ENCODE measurements around the gene HOXB7. TPM values are rescaled to one million over a fixed set of nuclear protein-coding genes. Genes with fewer than 3 reads are reported as not detected.
A peak's percentile ranks its signal among the peaks of the same experiment; 100 is the strongest.

HOXB7 gene
- total and polyA plus RNA-seq, 2 experiments from 2014 or later = 11.1 to 18.9 TPM

- in situ Hi-C loops (cut with MboI) = no loop called here
- Histone ChIP-seq H3F3A (ENCODE audit: insufficient read depth) (peaks cover 21% of the 10 kb centered on the region; the same call in 1 of the 2 replicates), H3K4me1 (ENCODE audit: insufficient read depth) (peaks cover 27% of the 10 kb centered on the region), H3K27me3 (replicated peaks; ENCODE audit: insufficient read depth) (no peaks in the 10 kb centered on the region), H3K79me2 (ENCODE audit: insufficient read depth) (peaks cover 74% of the 10 kb centered on the region), H3K9ac (peak overlapping the region; percentile 77; the same call in 1 of the 2 replicates), H3K9me2 (ENCODE audit: insufficient read depth) (no peaks in the 10 kb centered on the region), H3K36me3 (ENCODE audit: low read depth) (no peaks in the 10 kb centered on the region), H3K27ac (0 out of 2 replicates have a peak overlapping the region, but pooled peaks have one; percentile 3), H4K20me1 (ENCODE audit: insufficient read depth) (no peaks in the 10 kb centered on the region), H3K9me3 (ENCODE audit: low read depth) (no peaks in the 10 kb centered on the region), H3K4me3 (peak overlapping the region; percentile 83), H3K4me2 (ENCODE audit: unreplicated experiment) (peak overlapping the region; percentile 84), H2AFZ (no peak overlapping the region)
- DNase-seq = no peak
- WGBS, 2 experiments (ENCODE audit: low coverage in 1 of 2, low lambda C conversion rate in 2 of 2, missing lambda C conversion rate in 2 of 2) = 80 to 83% methylated on average over 7 of the region's 7 CpGs
- TF ChIP-seq EZH2phosphoT487 (IDR thresholded peaks at IDR 0.05; ENCODE audit: insufficient read depth, low read depth) (no peak), EZH2 (IDR thresholded peaks at IDR 0.05; ENCODE audit: insufficient read depth, poor library complexity, severe bottlenecking) (no peak)
Observed at GRCh38 chr17:48579471-48579759, 31.4 kb downstream of the HOXB7 start.

DNA sequence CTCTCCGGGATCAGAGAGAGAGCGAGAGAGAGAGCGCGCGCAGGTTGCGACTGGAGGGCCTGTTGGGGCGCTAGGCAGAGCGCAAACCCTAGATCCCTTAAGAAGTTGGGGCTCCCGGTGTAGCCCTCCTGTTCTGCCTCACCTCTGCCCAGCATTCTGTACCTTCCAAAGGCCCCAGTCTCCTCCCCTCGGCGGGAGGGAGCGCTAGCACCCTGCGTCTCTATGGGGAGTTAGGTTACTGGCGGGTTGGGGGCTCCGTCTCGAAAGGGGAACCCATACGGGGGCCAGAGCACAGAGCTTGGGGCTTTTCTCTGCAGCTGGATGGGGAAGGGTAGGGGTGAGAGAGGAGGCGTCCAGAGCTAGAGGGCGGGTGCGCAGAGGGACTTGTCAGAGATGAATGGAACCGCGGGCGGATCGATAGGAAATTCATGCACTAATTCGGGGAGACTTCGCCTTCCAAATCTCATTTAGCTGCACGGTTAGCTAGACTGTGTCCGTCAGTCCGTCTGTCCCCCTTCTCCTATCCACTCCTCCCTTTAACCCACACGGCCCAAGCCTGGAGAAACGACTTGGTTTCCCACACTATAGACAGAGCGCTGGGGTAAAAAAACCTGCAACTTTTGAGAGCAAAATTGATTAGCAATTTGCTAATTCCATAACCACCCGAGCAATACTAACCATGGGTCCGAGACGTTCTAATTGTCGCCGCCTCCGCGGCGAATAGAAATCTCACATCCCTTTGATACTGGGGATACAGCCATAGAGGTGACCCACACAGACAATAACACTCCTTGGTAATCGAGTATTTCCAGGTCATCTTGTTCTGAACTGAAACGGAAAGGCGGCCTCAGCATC lies 32.0 kb downstream of the HOXB7 start:
- Histone ChIP-seq H4K20me1 (ENCODE audit: insufficient read depth) (no peaks in the 10 kb centered on the region), H3K9me3 (ENCODE audit: low read depth) (no peaks in the 10 kb centered on the region), H3K4me3 (peak overlapping the region; percentile 83), H3K4me2 (ENCODE audit: unreplicated experiment) (peak overlapping the region; percentile 84), H3K4me1 (ENCODE audit: insufficient read depth) (peaks cover 21% of the 10 kb centered on the region), H3K27me3 (replicated peaks; ENCODE audit: insufficient read depth) (no peaks in the 10 kb centered on the region), H3K9ac (peak overlapping the region; percentile 77), H3F3A (ENCODE audit: insufficient read depth) (peaks cover 15% of the 10 kb centered on the region; the same call in 1 of the 2 replicates), H3K9me2 (ENCODE audit: insufficient read depth) (no peaks in the 10 kb centered on the region), H3K27ac (0 out of 2 replicates have a peak overlapping the region, but pooled peaks have one; percentile 3), H3K79me2 (ENCODE audit: insufficient read depth) (peaks cover 79% of the 10 kb centered on the region), H3K36me3 (ENCODE audit: low read depth) (no peaks in the 10 kb centered on the region), H2AFZ (peak overlapping the region; percentile 90)
- peak; percentile 44 for DNase-seq
- in situ Hi-C loops (cut with MboI) = no loop called here
- no peak for TF ChIP-seq EZH2phosphoT487 (IDR thresholded peaks at IDR 0.05; ENCODE audit: insufficient read depth, low read depth)
- TF ChIP-seq EZH2 (IDR thresholded peaks at IDR 0.05; ENCODE audit: insufficient read depth, poor library complexity, severe bottlenecking) = no peak
- WGBS, 2 experiments (ENCODE audit: low coverage in 1 of 2, low lambda C conversion rate in 2 of 2, missing lambda C conversion rate in 2 of 2) = 25 to 31% methylated on average over 43 of the region's 43 CpGs

- H3K4me2 ChIP-seq (ENCODE audit: unreplicated experiment) = peak within 1 kb of the TSS; percentile 99
- peaks cover 13% of the 10 kb centered on the region; the same call in 1 of the 2 replicates for H3F3A ChIP-seq (ENCODE audit: insufficient read depth)
- H3K27ac ChIP-seq = peak within 1 kb of the TSS; percentile 61
- H3K36me3 ChIP-seq (ENCODE audit: low read depth) = no peaks in the 10 kb centered on the region
- peaks cover 20% of the 10 kb centered on the region for H3K4me1 ChIP-seq (ENCODE audit: insufficient read depth)
- H2AFZ ChIP-seq = peak within 1 kb of the TSS; percentile 90
- peak; percentile 90 for DNase-seq
- no peaks in the 10 kb centered on the region for H3K9me3 ChIP-seq (ENCODE audit: low read depth)
- no peak for TF ChIP-seq EZH2phosphoT487 (IDR thresholded peaks at IDR 0.05; ENCODE audit: insufficient read depth, low read depth)
- no peak for TF ChIP-seq EZH2 (IDR thresholded peaks at IDR 0.05; ENCODE audit: insufficient read depth, poor library complexity, severe bottlenecking)
- peaks cover 75% of the 10 kb centered on the region for H3K79me2 ChIP-seq (ENCODE audit: insufficient read depth)
- H3K9me2 ChIP-seq (ENCODE audit: insufficient read depth) = no peaks in the 10 kb centered on the region
- H4K20me1 ChIP-seq (ENCODE audit: insufficient read depth) = no peaks in the 10 kb centered on the region
- WGBS, 2 experiments (ENCODE audit: low coverage in 1 of 2, low lambda C conversion rate in 2 of 2, missing lambda C conversion rate in 2 of 2) = 1% methylated on average over 31 to 58 of the region's 58 CpGs
- peak within 1 kb of the TSS; percentile 79 for H3K9ac ChIP-seq
- H3K4me3 ChIP-seq = peak within 1 kb of the TSS; percentile 83
- H3K27me3 ChIP-seq (replicated peaks; ENCODE audit: insufficient read depth) = no peaks in the 10 kb centered on the region
- in situ Hi-C loops (cut with MboI) = no loop called here
Observed at GRCh38 chr17:48577946-48578615, 32.7 kb downstream of the HOXB7 start, which contains the start of gene HOXB4. Gene HOXB4, minus strand, starts transcription at chr17:48578350. Its CDS starts 31 bp downstream, at chr17:48578319.

DNA sequence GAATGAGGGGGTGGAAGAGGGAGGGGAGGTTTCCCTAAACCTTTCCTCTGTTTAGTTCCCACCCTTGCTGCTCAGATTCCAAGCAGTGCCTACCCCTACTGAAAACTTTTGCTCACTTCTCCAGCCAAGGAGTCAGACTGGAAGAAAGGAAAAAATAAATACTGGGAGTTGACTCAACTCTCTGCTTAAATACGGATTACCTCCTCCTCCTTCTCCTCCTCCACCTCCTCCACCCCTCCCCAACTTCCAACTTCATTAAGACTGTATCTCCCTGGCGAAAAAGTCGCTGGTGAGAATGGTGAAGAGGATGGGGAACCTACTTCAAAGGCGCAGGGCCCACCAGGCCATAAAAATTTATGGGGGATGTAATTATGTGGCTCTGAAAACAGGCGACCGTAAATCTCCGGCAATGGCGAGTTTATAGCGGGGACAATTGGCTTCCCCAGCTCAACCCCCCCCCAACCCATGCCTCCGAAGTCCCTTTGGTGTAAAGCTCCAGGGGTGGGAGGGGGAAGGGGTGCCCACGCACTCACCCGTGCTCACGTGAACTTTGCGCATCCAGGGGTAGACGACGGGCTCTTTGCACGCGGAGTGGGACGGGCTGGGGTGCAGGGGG lies 33.4 kb downstream of the HOXB7 start:
- in situ Hi-C loops (cut with MboI) = no loop called here
- H3K4me2 ChIP-seq (ENCODE audit: unreplicated experiment) = peak overlapping the region; percentile 99
- H3K27me3 ChIP-seq (replicated peaks; ENCODE audit: insufficient read depth) = no peaks in the 10 kb centered on the region
- no peaks in the 10 kb centered on the region for H3K36me3 ChIP-seq (ENCODE audit: low read depth)
- peak overlapping the region; percentile 83 for H3K4me3 ChIP-seq
- whole genome bisulfite sequencing, 2 experiments (ENCODE audit: low coverage in 1 of 2, low lambda C conversion rate in 2 of 2, missing lambda C conversion rate in 2 of 2) = 0 to 2% methylated on average over 17 to 19 of the region's 19 CpGs
- peaks cover 73% of the 10 kb centered on the region for H3K79me2 ChIP-seq (ENCODE audit: insufficient read depth)
- H3K4me1 ChIP-seq (ENCODE audit: insufficient read depth) = peaks cover 15% of the 10 kb centered on the region
- DNase-seq = peak; percentile 63
- no peaks in the 10 kb centered on the region for H3K9me3 ChIP-seq (ENCODE audit: low read depth)
- H3K9ac ChIP-seq = peak overlapping the region; percentile 79
- H3K9me2 ChIP-seq (ENCODE audit: insufficient read depth) = no peaks in the 10 kb centered on the region
- no peaks in the 10 kb centered on the region for H4K20me1 ChIP-seq (ENCODE audit: insufficient read depth)
- peaks cover 6% of the 10 kb centered on the region; the same call in 1 of the 2 replicates for H3F3A ChIP-seq (ENCODE audit: insufficient read depth)
- H2AFZ ChIP-seq = peak overlapping the region; percentile 85
- TF ChIP-seq EZH2 (IDR thresholded peaks at IDR 0.05; ENCODE audit: insufficient read depth, poor library complexity, severe bottlenecking) = no peak
- no peak for TF ChIP-seq EZH2phosphoT487 (IDR thresholded peaks at IDR 0.05; ENCODE audit: insufficient read depth, low read depth)
- peak overlapping the region; percentile 61 for H3K27ac ChIP-seq

Measured in GM23248 (cell line).